HepG2 (cell line): ENCODE measurements around the gene C11orf71. TPM values are rescaled to one million over a fixed set of nuclear protein-coding genes. Genes with fewer than 3 reads are reported as not detected.

ENCODE experiments used
- ATAC-seq: fragments of 200-7000 bp; cut with Tn5 transposase; 3 replicates; pipeline ENCODE4 v1.9.1; 2020; ENCODE audit warnings: mild to moderate bottlenecking, moderate library complexity
- BruUV-seq: library from RNA; stranded (reverse); fragments of 400-500 nt; replicated peaks from 2 replicates; lab custom pipeline; 2021; lab: Mats Ljungman, UMichigan
- CTCF ChIA-PET: fragments of 300-600 bp; formaldehyde crosslinking; extraction: SDS; loops from one replicate; lab custom pipeline; 2021; ENCODE audit warnings: low total read pairs, inconsistent platforms, low intra/inter-chr PET ratio; lab: Yijun Ruan, JAX
- POLR2A ChIA-PET: fragments of 350-600 bp; sonication (Branson Sonifier 250); formaldehyde crosslinking; loops from one replicate; lab custom pipeline; 2020; ENCODE audit warnings: antibody characterized with exemption, inconsistent platforms; lab: Yijun Ruan, JAX
- DNase-seq: peaks from one replicate; pipeline ENCODE4 v3.0.0-alpha.2; 2015; ENCODE audit warnings: low spot score
- FAIRE-seq: peaks from 3 replicates; lab custom pipeline; 2011; peaks lifted over from hg19 to GRCh38; lab: Jason Lieb, UNC
- H2AFZ ChIP-seq: one replicate; pipeline ENCODE4 v1.6.1; 2011; ENCODE audit warnings: low read length, inconsistent platforms
- H3K27ac ChIP-seq: fragments of 300-600 bp; 3 replicates; pipeline ENCODE4 v1.8.0; 2011; ENCODE audit warnings: mixed run types, mild to moderate bottlenecking, mixed read lengths, low read length, inconsistent platforms; ENCODE audit not compliant: insufficient read depth; ENCODE audit errors: extremely low read length
- H3K27me3 ChIP-seq, 2 experiments: fragments of 200-600 bp in 1 of 2; 2 replicates in 1 of 2; 3 replicates in 1 of 2; pipeline versions ENCODE4 v1.6.0 to v1.8.0; 2011; ENCODE audit warnings: low read length in 2 of 2, mild to moderate bottlenecking in 2 of 2, moderate library complexity in 2 of 2, inconsistent platforms in 1 of 2; ENCODE audit not compliant: insufficient read depth in 2 of 2, control insufficient read depth in 1 of 2
- H3K36me3 ChIP-seq, 2 experiments: fragments of 200-600 bp in 1 of 2; replicated peaks in 1 of 2; 2 replicates in 1 of 2; 3 replicates in 1 of 2; pipeline versions ENCODE4 v1.5.1 to v1.8.0; 2011; ENCODE audit warnings: low read length in 2 of 2, inconsistent platforms in 1 of 2; ENCODE audit not compliant: insufficient read depth in 2 of 2, control insufficient read depth in 1 of 2
- H3K4me1 ChIP-seq: 2 replicates; pipeline ENCODE4 v1.5.1; 2012; ENCODE audit warnings: low read length, inconsistent platforms; ENCODE audit not compliant: insufficient read depth
- H3K4me2 ChIP-seq: 2 replicates; pipeline ENCODE4 v1.6.0; 2011; ENCODE audit warnings: low read depth, low read length, inconsistent platforms
- H3K4me3 ChIP-seq, 3 experiments: fragments of 200-600 bp in 1 of 3; sonication (generic), shearing (Covaris generic) in 1 of 3; replicated peaks in 1 of 3; 2 replicates each; pipeline ENCODE4 v1.5.1; 2011 to 2016; ENCODE audit warnings: low read length in 3 of 3, inconsistent platforms in 2 of 3, low read depth in 2 of 3, mild to moderate bottlenecking in 2 of 3, control low read depth in 1 of 3, mixed read lengths in 1 of 3; ENCODE audit not compliant: insufficient read depth in 1 of 3
- H3K79me2 ChIP-seq: one replicate; pipeline ENCODE4 v1.6.1; 2011; ENCODE audit warnings: low read length, inconsistent platforms; ENCODE audit not compliant: insufficient read depth
- H3K9ac ChIP-seq: 2 replicates; pipeline ENCODE4 v1.6.0; 2011; ENCODE audit warnings: mild to moderate bottlenecking, low read depth, low read length, inconsistent platforms; ENCODE audit not compliant: insufficient read depth
- H3K9me3 ChIP-seq: 2 replicates; pipeline ENCODE4 v1.5.1; 2012; ENCODE audit warnings: mild to moderate bottlenecking, low read length
- H4K20me1 ChIP-seq: 2 replicates; pipeline ENCODE4 v1.6.0; 2011; ENCODE audit warnings: inconsistent platforms, mild to moderate bottlenecking, low read length, moderate library complexity; ENCODE audit not compliant: insufficient read depth
- CENPX ChIP-seq: sonication (generic); formaldehyde crosslinking; IDR thresholded peaks from 2 replicates; pipeline ENCODE4 v1.9.0; 2021; ENCODE audit warnings: mild to moderate bottlenecking, missing genetic modification reagents, moderate library complexity
- DMAP1 ChIP-seq: IDR thresholded peaks from 2 replicates; pipeline ENCODE4 v1.6.1; 2016
- FOXK1 ChIP-seq: sonication (generic); formaldehyde crosslinking; IDR thresholded peaks from 2 replicates; pipeline ENCODE4 v1.4.0; 2020; ENCODE audit warnings: low read depth, missing genetic modification reagents, borderline replicate concordance
- KDM3A ChIP-seq: IDR thresholded peaks from 2 replicates; pipeline ENCODE4 v1.6.1; 2018; ENCODE audit warnings: low read depth, missing compliant biosample characterization
- KLF12 ChIP-seq: sonication (generic); formaldehyde crosslinking; IDR thresholded peaks from 2 replicates; pipeline ENCODE4 v1.4.0; 2020; ENCODE audit warnings: missing genetic modification reagents, borderline replicate concordance
- MTA1 ChIP-seq: sonication (generic); formaldehyde crosslinking; IDR thresholded peaks from 2 replicates; pipeline ENCODE4 v1.4.0; 2020; ENCODE audit warnings: missing genetic modification reagents, mild to moderate bottlenecking, borderline replicate concordance
- NR0B2 ChIP-seq: sonication (generic); formaldehyde crosslinking; IDR thresholded peaks from 2 replicates; pipeline ENCODE4 v1.4.0; 2020; ENCODE audit warnings: mild to moderate bottlenecking, missing genetic modification reagents
- SNAPC5 ChIP-seq: sonication (generic); formaldehyde crosslinking; IDR thresholded peaks from 2 replicates; pipeline ENCODE4 v1.8.1; 2023; ENCODE audit warnings: mild to moderate bottlenecking, missing genetic modification reagents, borderline replicate concordance
- SP4 ChIP-seq: sonication (generic); formaldehyde crosslinking; IDR thresholded peaks from 2 replicates; pipeline ENCODE4 v1.8.1; 2023; ENCODE audit warnings: mild to moderate bottlenecking, missing genetic modification reagents
- USF2 ChIP-seq, 2 experiments: sonication (generic) in 1 of 2; formaldehyde crosslinking in 1 of 2; IDR thresholded peaks; 2 replicates each; pipeline versions ENCODE4 v1.5.1 to v1.6.1; 2011 to 2020; ENCODE audit warnings: borderline replicate concordance in 1 of 2, low read depth in 1 of 2, low read length in 1 of 2, mild to moderate bottlenecking in 1 of 2, missing genetic modification reagents in 1 of 2, moderate library complexity in 1 of 2
- ZNF225 ChIP-seq: sonication (generic); formaldehyde crosslinking; IDR thresholded peaks from 2 replicates; pipeline ENCODE4 v1.4.0; 2020; ENCODE audit warnings: mild to moderate bottlenecking, missing genetic modification reagents
- ZNF580 ChIP-seq: IDR thresholded peaks from 2 replicates; pipeline ENCODE4 v1.6.1; 2016; ENCODE audit warnings: low read depth, borderline replicate concordance
- ZNF589 ChIP-seq: sonication (generic); formaldehyde crosslinking; conservative IDR thresholded peaks from 2 replicates; pipeline ENCODE4 v1.8.0; 2022; ENCODE audit warnings: mild to moderate bottlenecking, moderate library complexity, missing genetic modification reagents
- ZSCAN29 ChIP-seq: sonication (generic); formaldehyde crosslinking; conservative IDR thresholded peaks from 2 replicates; pipeline ENCODE4 v1.4.0; 2020; ENCODE audit warnings: mild to moderate bottlenecking, missing genetic modification reagents
- WGBS: methylation state at CpG from one replicate; pipeline ENCODE4 v1.1.6; 2017; ENCODE audit warnings: low lambda C conversion rate; 5-methylcytosine and 5-hydroxymethylcytosine counted together
- in situ Hi-C: cut with HindIII; loops from 2 replicates; pipeline ENCODE4 v1.10.0; 2017; ENCODE audit warnings: low pct_unique_long_range_greater_than_20kb; ENCODE audit not compliant: extremely low pct_ligation_motif_present
- intact Hi-C: fragments of 100-400 bp; cut with micrococcal nuclease; formaldehyde crosslinking; loops from one replicate; pipeline ENCODE4 v1.10.0; 2022; ENCODE audit not compliant: unreplicated experiment
- polyA plus RNA-seq, 8 experiments: library from polyadenylated mRNA; depleted of rRNA in 3 of 8; stranded (reverse) in 7 of 8; unstranded in 1 of 8; fragments of >200 nt; fragmentation: Illumina TruSeq in 4 of 8; extraction: Trizol in 4 of 8; gene quantifications; 2 replicates each; pipeline versions ENCODE4 v1.2.1 to v1.2.3, GENCODE V29; 2011 to 2016; ENCODE audit warnings: low read depth in 4 of 8, missing spikeins in 1 of 8, mixed read lengths in 1 of 8; ENCODE audit not compliant: insufficient read depth in 1 of 8
- total RNA-seq, 5 experiments: library from RNA; depleted of rRNA; stranded (reverse); fragments of >200 nt; fragmentation: Illumina TruSeq; extraction: Trizol; gene quantifications; 2 replicates each; pipeline ENCODE4 v1.2.3, GENCODE V29; 2016; ENCODE audit warnings: low read depth in 1 of 5

C11orf71 gene
- total and polyA plus RNA-seq, 2 of the 13 experiments (the other 11 are each of a cell fraction or from before 2014, with no cell fraction given) = 7.1 to 7.8 TPM

- Histone ChIP-seq H3K4me1 (no peaks in the 10 kb centered on the region), H3K9me3 (no peaks in the 10 kb centered on the region), H2AFZ (no peak overlapping the region), H3K4me3 (no peak overlapping the region), H3K36me3 (no peaks in the 10 kb centered on the region), H3K27ac (no peak overlapping the region), H3K27me3 (peaks cover 5 to 6% of the 10 kb centered on the region in 2 experiments; a peak in 4 of 5 replicates), H3K4me2 (no peak overlapping the region), H4K20me1 (no peaks in the 10 kb centered on the region), H3K79me2 (no peaks in the 10 kb centered on the region), H3K9ac (no peak overlapping the region)
- ATAC-seq (no peak), FAIRE-seq (no peak), DNase-seq (no peak)
- CTCF ChIA-PET = no interaction called here
- intact Hi-C loops (no loop called here), in situ Hi-C loops (no loop called here)
- no TSS peak for BruUV-seq
- WGBS = 1% methylated on average over 5 of the region's 5 CpGs
- POLR2A ChIA-PET = no interaction called here
- TF ChIP-seq MTA1 (CRISPR knock-in tag) (no peak), ZSCAN29 (CRISPR knock-in tag) (no peak), NR0B2 (CRISPR knock-in tag) (no peak), ZNF580 (CRISPR knock-in tag) (no peak), KLF12 (CRISPR knock-in tag) (no peak), KDM3A (CRISPR knock-in tag) (no peak), ZNF589 (CRISPR knock-in tag) (no peak), ZNF225 (CRISPR knock-in tag) (no peak), SNAPC5 (no peak), FOXK1 (CRISPR knock-in tag) (no peak), SP4 (CRISPR knock-in tag) (no peak), CENPX (CRISPR knock-in tag) (no peak), DMAP1 (CRISPR knock-in tag) (no peak), USF2 (IDR thresholded peaks at IDR 0.05; ENCODE audit: low read depth, low read length) (no peak), USF2 (CRISPR knock-in tag; IDR thresholded peaks at IDR 0.05; ENCODE audit: borderline replicate concordance) (no peak)
Measured at GRCh38 chr11:114379394-114380069, 20.8 kb downstream of the C11orf71 start.
